ENCODE results near the gene UMAD1. TPM values are rescaled to one million over a fixed set of nuclear protein-coding genes. Genes with fewer than 3 reads are reported as not detected.

The UMAD1 gene
- polyA plus RNA-seq, 1 of the 3 experiments (the other 2 are of a cell fraction) = 13.9 TPM

DNA sequence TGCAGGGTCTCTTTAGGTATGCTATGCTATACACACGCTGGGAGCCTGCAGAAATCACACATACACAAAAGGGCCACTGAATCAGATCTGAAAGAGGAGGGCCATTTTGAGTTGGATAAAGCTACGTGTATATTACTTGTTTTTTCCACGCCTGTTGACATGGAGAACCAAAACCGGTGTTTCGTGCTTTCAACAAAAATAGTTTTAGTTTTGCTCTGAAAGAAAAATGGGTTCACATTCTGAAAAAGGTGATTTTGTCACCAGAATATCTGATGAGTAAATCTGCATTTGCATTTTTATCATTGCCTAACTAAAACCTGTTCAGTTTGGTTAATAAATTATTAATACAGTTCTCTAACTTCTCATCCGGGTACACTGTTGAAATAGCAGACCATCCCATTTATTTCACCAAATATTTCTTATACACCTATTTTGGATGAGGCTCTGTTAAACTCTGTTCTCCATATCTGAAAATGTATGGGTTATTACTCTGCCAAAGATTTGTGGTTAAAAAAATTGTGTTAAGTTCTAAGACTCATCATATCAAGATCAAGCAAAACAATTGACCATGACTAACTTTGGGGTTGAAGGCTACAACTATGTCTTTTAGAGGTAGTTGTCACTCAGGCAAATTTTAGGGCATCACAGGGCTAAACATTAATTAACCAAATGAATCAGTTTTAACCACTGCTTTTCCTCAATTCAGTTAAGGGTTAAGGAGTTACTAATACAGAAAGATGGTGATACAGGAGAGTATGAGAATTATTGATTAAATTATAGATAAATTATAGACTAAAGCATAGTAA is 179.1 kb downstream of the UMAD1 start:
- no peak for DNase-seq
- CTCF ChIA-PET = no interaction called here

More for the DNA sequence above, 179.1 kb downstream of the UMAD1 start:
- TF ChIP-seq, protein P1, sequence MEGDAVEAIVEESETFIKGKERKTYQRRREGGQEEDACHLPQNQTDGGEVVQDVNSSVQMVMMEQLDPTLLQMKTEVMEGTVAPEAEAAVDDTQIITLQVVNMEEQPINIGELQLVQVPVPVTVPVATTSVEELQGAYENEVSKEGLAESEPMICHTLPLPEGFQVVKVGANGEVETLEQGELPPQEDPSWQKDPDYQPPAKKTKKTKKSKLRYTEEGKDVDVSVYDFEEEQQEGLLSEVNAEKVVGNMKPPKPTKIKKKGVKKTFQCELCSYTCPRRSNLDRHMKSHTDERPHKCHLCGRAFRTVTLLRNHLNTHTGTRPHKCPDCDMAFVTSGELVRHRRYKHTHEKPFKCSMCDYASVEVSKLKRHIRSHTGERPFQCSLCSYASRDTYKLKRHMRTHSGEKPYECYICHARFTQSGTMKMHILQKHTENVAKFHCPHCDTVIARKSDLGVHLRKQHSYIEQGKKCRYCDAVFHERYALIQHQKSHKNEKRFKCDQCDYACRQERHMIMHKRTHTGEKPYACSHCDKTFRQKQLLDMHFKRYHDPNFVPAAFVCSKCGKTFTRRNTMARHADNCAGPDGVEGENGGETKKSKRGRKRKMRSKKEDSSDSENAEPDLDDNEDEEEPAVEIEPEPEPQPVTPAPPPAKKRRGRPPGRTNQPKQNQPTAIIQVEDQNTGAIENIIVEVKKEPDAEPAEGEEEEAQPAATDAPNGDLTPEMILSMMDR (IDR thresholded peaks at IDR 0.05) = no peak
- TF ChIP-seq, protein P2, sequence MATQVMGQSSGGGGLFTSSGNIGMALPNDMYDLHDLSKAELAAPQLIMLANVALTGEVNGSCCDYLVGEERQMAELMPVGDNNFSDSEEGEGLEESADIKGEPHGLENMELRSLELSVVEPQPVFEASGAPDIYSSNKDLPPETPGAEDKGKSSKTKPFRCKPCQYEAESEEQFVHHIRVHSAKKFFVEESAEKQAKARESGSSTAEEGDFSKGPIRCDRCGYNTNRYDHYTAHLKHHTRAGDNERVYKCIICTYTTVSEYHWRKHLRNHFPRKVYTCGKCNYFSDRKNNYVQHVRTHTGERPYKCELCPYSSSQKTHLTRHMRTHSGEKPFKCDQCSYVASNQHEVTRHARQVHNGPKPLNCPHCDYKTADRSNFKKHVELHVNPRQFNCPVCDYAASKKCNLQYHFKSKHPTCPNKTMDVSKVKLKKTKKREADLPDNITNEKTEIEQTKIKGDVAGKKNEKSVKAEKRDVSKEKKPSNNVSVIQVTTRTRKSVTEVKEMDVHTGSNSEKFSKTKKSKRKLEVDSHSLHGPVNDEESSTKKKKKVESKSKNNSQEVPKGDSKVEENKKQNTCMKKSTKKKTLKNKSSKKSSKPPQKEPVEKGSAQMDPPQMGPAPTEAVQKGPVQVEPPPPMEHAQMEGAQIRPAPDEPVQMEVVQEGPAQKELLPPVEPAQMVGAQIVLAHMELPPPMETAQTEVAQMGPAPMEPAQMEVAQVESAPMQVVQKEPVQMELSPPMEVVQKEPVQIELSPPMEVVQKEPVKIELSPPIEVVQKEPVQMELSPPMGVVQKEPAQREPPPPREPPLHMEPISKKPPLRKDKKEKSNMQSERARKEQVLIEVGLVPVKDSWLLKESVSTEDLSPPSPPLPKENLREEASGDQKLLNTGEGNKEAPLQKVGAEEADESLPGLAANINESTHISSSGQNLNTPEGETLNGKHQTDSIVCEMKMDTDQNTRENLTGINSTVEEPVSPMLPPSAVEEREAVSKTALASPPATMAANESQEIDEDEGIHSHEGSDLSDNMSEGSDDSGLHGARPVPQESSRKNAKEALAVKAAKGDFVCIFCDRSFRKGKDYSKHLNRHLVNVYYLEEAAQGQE (IDR thresholded peaks at IDR 0.05; ENCODE audit: low read depth, low read length) = no peak
- TF ChIP-seq USF2 (IDR thresholded peaks at IDR 0.05; ENCODE audit: borderline replicate concordance, low read depth, low read length) (no peak), GABPA (IDR thresholded peaks at IDR 0.05; ENCODE audit: low read depth) (no peak), EP300 (IDR thresholded peaks at IDR 0.05; ENCODE audit: borderline replicate concordance in 1 of 2, low read depth in 1 of 2, low read length in 1 of 2) (no peak), TAF1 (IDR thresholded peaks at IDR 0.05; ENCODE audit: borderline replicate concordance, low read depth, low read length) (no peak), MEF2A (IDR thresholded peaks at IDR 0.05; ENCODE audit: borderline replicate concordance, low read depth) (no peak), SMC3 (IDR thresholded peaks at IDR 0.05; ENCODE audit: low read depth, low read length) (no peak), CHD2 (IDR thresholded peaks at IDR 0.05; ENCODE audit: low read length, partially characterized antibody) (no peak), NFIC (IDR thresholded peaks at IDR 0.05; ENCODE audit: borderline replicate concordance) (no peak), GATA2 (CRISPR knock-in tag; IDR thresholded peaks at IDR 0.05) (no peak), RFX5 (IDR thresholded peaks at IDR 0.05; ENCODE audit: low read length) (no peak)
- POLR2A ChIA-PET = no interaction called here
- H3K4me3 ChIP-seq (ENCODE audit: low read depth in 2 of 2, low read length in 1 of 2) = no peak overlapping the region
- H3K4me1 ChIP-seq (ENCODE audit: control insufficient read depth in 1 of 2, insufficient read depth in 2 of 2, low read depth in 1 of 2, low read length in 1 of 2) = no peaks in the 10 kb centered on the region; a peak in 1 of 4 replicates
- no peak overlapping the region for H2AFZ ChIP-seq (ENCODE audit: low read depth)
- H3K36me3 ChIP-seq (replicated peaks in 1 of 2; ENCODE audit: control insufficient read depth in 1 of 2, insufficient read depth in 2 of 2, low read length in 1 of 2) = peaks cover 0 to 3% of the 10 kb centered on the region in 2 experiments
- H3F3A ChIP-seq (replicated peaks; ENCODE audit: insufficient read depth) = no peaks in the 10 kb centered on the region
- WGBS (ENCODE audit: low lambda C conversion rate) = 82% methylated on average over 6 of the region's 6 CpGs
- H4K20me1 ChIP-seq (ENCODE audit: insufficient read depth) = no peaks in the 10 kb centered on the region
- H3K27ac ChIP-seq (ENCODE audit: low read depth in 2 of 2, low read length in 1 of 2) = no peak overlapping the region
- H3K79me2 ChIP-seq (ENCODE audit: insufficient read depth) = no peaks in the 10 kb centered on the region
- H3K4me2 ChIP-seq = no peak overlapping the region
- no peaks in the 10 kb centered on the region for H3K9me2 ChIP-seq
- H3K9ac ChIP-seq = no peak overlapping the region
- no peaks in the 10 kb centered on the region for H3K27me3 ChIP-seq (ENCODE audit: insufficient read depth)
- no peaks in the 10 kb centered on the region for H3K9me3 ChIP-seq
